HEK293 (cell line): Measurements from ENCODE around the gene PASK.

Source experiments
- CTCF ChIA-PET: fragments of 350-600 bp; formaldehyde crosslinking; extraction: SDS; loops from one replicate; lab custom pipeline; 2021; ENCODE audit warnings: antibody characterized with exemption; lab: Yijun Ruan, JAX
- POLR2A ChIA-PET: fragments of 300-600 bp; formaldehyde crosslinking; extraction: SDS; loops from one replicate; lab custom pipeline; 2020; ENCODE audit warnings: antibody characterized with exemption, inconsistent platforms; lab: Yijun Ruan, JAX
- H3K27ac ChIP-seq: fragments of 200-500 bp; sonication (Bioruptor generic); 2 replicates; pipeline ENCODE4 v1.5.1; 2014; ENCODE audit warnings: low read depth, low read length, control low read depth, inconsistent platforms; ENCODE audit errors: extremely low read depth
- H3K36me3 ChIP-seq, 2 experiments: fragments of 200-500 bp in 1 of 2; sonication (Bioruptor generic) in 1 of 2; 1 replicate in 1 of 2; 2 replicates in 1 of 2; pipeline ENCODE4 v1.5.1; 2014 to 2017; ENCODE audit warnings: inconsistent platforms in 2 of 2, low read length in 2 of 2; ENCODE audit not compliant: control insufficient read depth in 2 of 2, insufficient read depth in 1 of 2
- H3K4me1 ChIP-seq: fragments of 200-500 bp; sonication (Bioruptor generic); 2 replicates; pipeline ENCODE4 v1.5.1; 2014; ENCODE audit warnings: mild to moderate bottlenecking, low read length, inconsistent platforms; ENCODE audit not compliant: control insufficient read depth, insufficient read depth
- H3K4me3 ChIP-seq: 2 replicates; pipeline ENCODE4 v1.5.1; 2011; ENCODE audit warnings: low read depth, mild to moderate bottlenecking, control low read depth, low read length, moderate library complexity
- H3K9me3 ChIP-seq: fragments of 200-500 bp; sonication (Bioruptor generic); 2 replicates; pipeline ENCODE4 v1.5.1; 2014; ENCODE audit warnings: low read depth, low read length, inconsistent platforms; ENCODE audit not compliant: control insufficient read depth, insufficient read depth
- FEZF1 ChIP-seq: fragments of 450-650 bp; formaldehyde crosslinking; IDR thresholded peaks from 2 replicates; pipeline ENCODE4 v1.5.1; 2016; ENCODE audit warnings: missing biosample characterization, missing genetic modification characterization
- KLF1 ChIP-seq: fragments of 450-650 bp; formaldehyde crosslinking; IDR thresholded peaks from 2 replicates; pipeline ENCODE4 v1.5.1; 2016; ENCODE audit warnings: missing biosample characterization, missing genetic modification characterization
- KLF7 ChIP-seq: fragments of 450-650 bp; formaldehyde crosslinking; IDR thresholded peaks from 2 replicates; pipeline ENCODE4 v1.5.1; 2016; ENCODE audit warnings: missing biosample characterization, missing genetic modification characterization, borderline replicate concordance
- KLF8 ChIP-seq: fragments of 450-650 bp; formaldehyde crosslinking; IDR thresholded peaks from 2 replicates; pipeline ENCODE4 v1.5.1; 2016; ENCODE audit warnings: missing biosample characterization, missing genetic modification characterization
- OSR2 ChIP-seq: fragments of 450-650 bp; formaldehyde crosslinking; IDR thresholded peaks from 2 replicates; pipeline ENCODE4 v1.5.1; 2016; ENCODE audit warnings: missing biosample characterization, missing genetic modification characterization
- SCRT1 ChIP-seq: fragments of 450-650 bp; formaldehyde crosslinking; IDR thresholded peaks from 2 replicates; pipeline ENCODE4 v1.5.1; 2016; ENCODE audit warnings: missing biosample characterization, missing genetic modification characterization, borderline replicate concordance
- YY2 ChIP-seq: fragments of 450-650 bp; formaldehyde crosslinking; IDR thresholded peaks from 2 replicates; pipeline ENCODE4 v1.5.1; 2016; ENCODE audit warnings: missing biosample characterization, missing genetic modification characterization
- ZBTB8A ChIP-seq: fragments of 450-650 bp; formaldehyde crosslinking; IDR thresholded peaks from 2 replicates; pipeline ENCODE4 v1.5.1; 2016; ENCODE audit warnings: missing biosample characterization, missing genetic modification characterization
- ZFP37 ChIP-seq: fragments of 450-650 bp; formaldehyde crosslinking; IDR thresholded peaks from 2 replicates; pipeline ENCODE4 v1.5.1; 2016; ENCODE audit warnings: missing biosample characterization, missing genetic modification characterization
- ZFP69B ChIP-seq: fragments of 450-650 bp; formaldehyde crosslinking; IDR thresholded peaks from 2 replicates; pipeline ENCODE4 v1.5.1; 2016; ENCODE audit warnings: missing biosample characterization, missing genetic modification characterization
- ZNF121 ChIP-seq: fragments of 450-650 bp; formaldehyde crosslinking; IDR thresholded peaks from 2 replicates; pipeline ENCODE4 v1.5.1; 2016; ENCODE audit warnings: missing biosample characterization, missing genetic modification characterization
- ZNF133 ChIP-seq: fragments of 450-650 bp; formaldehyde crosslinking; IDR thresholded peaks from 2 replicates; pipeline ENCODE4 v1.5.1; 2016; ENCODE audit warnings: missing biosample characterization, missing genetic modification characterization
- ZNF184 ChIP-seq: fragments of 450-650 bp; IDR thresholded peaks from 2 replicates; pipeline ENCODE4 v1.5.1; 2018; ENCODE audit warnings: missing biosample characterization, mild to moderate bottlenecking, missing genetic modification characterization
- ZNF19 ChIP-seq: fragments of 450-650 bp; formaldehyde crosslinking; IDR thresholded peaks from 2 replicates; pipeline ENCODE4; 2016; ENCODE audit warnings: missing biosample characterization, missing genetic modification characterization, low read depth
- ZNF221 ChIP-seq: fragments of 450-650 bp; formaldehyde crosslinking; IDR thresholded peaks from 2 replicates; pipeline ENCODE4 v1.5.1; 2017; ENCODE audit warnings: missing biosample characterization, missing genetic modification characterization, borderline replicate concordance
- ZNF239 ChIP-seq: fragments of 450-650 bp; formaldehyde crosslinking; IDR thresholded peaks from 2 replicates; pipeline ENCODE4 v1.5.1; 2016; ENCODE audit warnings: missing biosample characterization, missing genetic modification characterization
- ZNF274 ChIP-seq, 2 experiments: fragments of 200-500 bp in 1 of 2; fragments of 450-650 bp in 1 of 2; sonication (Bioruptor generic) in 1 of 2; formaldehyde crosslinking in 1 of 2; IDR thresholded peaks; 2 replicates each; pipeline versions ENCODE4 v1.5.1 to v1.6.1; 2014 to 2016; ENCODE audit warnings: borderline replicate concordance in 1 of 2, inconsistent platforms in 1 of 2, low read length in 1 of 2, missing biosample characterization in 1 of 2, missing genetic modification characterization in 1 of 2
- ZNF521 ChIP-seq: fragments of 450-650 bp; formaldehyde crosslinking; IDR thresholded peaks from 2 replicates; pipeline ENCODE4 v1.5.1; 2017; ENCODE audit warnings: missing biosample characterization, mild to moderate bottlenecking, missing genetic modification characterization
- ZNF624 ChIP-seq: fragments of 450-650 bp; formaldehyde crosslinking; IDR thresholded peaks from 2 replicates; pipeline ENCODE4 v1.5.1; 2017; ENCODE audit warnings: missing biosample characterization, missing genetic modification characterization
- ZNF626 ChIP-seq: fragments of 450-650 bp; sonication (Bioruptor Pico); formaldehyde crosslinking; IDR thresholded peaks from 2 replicates; pipeline ENCODE4 v1.5.1; 2018; ENCODE audit warnings: missing biosample characterization, missing genetic modification characterization, inconsistent platforms
- ZNF670 ChIP-seq: fragments of 450-650 bp; formaldehyde crosslinking; IDR thresholded peaks from 2 replicates; pipeline ENCODE4 v1.5.1; 2016; ENCODE audit warnings: missing biosample characterization, missing genetic modification characterization, low read depth
- ZNF785 ChIP-seq: fragments of 450-650 bp; formaldehyde crosslinking; IDR thresholded peaks from 2 replicates; pipeline ENCODE4 v1.5.1; 2016; ENCODE audit warnings: missing biosample characterization, missing genetic modification characterization
- TF ChIP-seq, protein P1 (sequence below): fragments of 450-650 bp; formaldehyde crosslinking; IDR thresholded peaks from 2 replicates; pipeline ENCODE4 v1.5.1; 2016; ENCODE audit warnings: missing biosample characterization, missing genetic modification characterization
- TF ChIP-seq, protein P2 (sequence below): fragments of 450-650 bp; formaldehyde crosslinking; IDR thresholded peaks from 2 replicates; pipeline ENCODE4 v1.5.1; 2016; ENCODE audit warnings: missing biosample characterization, missing genetic modification characterization
- TF ChIP-seq, protein P3 (sequence below): fragments of 450-650 bp; formaldehyde crosslinking; IDR thresholded peaks from 2 replicates; pipeline ENCODE4 v1.5.1; 2016; ENCODE audit warnings: missing biosample characterization, missing genetic modification characterization

PASK gene

DNA sequence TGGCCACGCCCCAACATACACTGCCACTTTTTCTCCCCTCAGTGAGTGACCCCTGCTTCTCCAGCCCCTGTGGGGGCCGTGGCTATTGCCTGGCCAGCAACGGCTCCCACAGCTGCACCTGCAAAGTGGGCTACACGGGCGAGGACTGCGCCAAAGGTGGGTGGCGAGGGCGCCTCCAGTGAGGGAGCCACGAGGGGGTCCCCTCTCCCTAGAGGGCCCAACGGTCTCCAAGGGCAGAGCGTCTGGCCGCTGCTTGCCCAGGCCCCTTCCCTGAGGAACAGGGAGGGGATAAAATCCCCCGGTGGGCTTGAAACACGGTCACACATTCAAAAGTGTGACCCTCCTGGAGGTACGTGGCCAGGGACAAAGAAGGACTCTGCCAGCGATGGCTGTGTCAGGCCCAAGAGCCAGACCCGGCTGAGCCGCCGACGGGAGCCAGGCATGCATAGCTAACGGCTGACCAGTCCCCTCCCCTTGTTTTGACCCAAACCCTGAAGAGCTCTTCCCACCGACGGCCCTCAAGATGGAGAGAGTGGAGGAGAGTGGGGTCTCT lies 84.4 kb downstream of the PASK start:
- no peak overlapping the region for H3K27ac ChIP-seq
- TF ChIP-seq KLF7 (tag by site-specific recombination) (no peak), ZNF624 (tag by site-specific recombination) (no peak), SCRT1 (tag by site-specific recombination) (no peak), ZNF184 (tag by site-specific recombination) (no peak), ZNF626 (tag by site-specific recombination) (no peak), ZNF670 (tag by site-specific recombination) (no peak), ZNF239 (tag by site-specific recombination) (no peak), FEZF1 (tag by site-specific recombination) (no peak), ZNF133 (no peak), ZFP37 (tag by site-specific recombination) (no peak), ZNF221 (tag by site-specific recombination) (no peak), YY2 (no peak), ZNF521 (no peak), ZNF19 (no peak), OSR2 (tag by site-specific recombination) (no peak), ZNF785 (tag by site-specific recombination) (no peak), ZBTB8A (tag by site-specific recombination) (no peak)
- TF ChIP-seq, protein P1, sequence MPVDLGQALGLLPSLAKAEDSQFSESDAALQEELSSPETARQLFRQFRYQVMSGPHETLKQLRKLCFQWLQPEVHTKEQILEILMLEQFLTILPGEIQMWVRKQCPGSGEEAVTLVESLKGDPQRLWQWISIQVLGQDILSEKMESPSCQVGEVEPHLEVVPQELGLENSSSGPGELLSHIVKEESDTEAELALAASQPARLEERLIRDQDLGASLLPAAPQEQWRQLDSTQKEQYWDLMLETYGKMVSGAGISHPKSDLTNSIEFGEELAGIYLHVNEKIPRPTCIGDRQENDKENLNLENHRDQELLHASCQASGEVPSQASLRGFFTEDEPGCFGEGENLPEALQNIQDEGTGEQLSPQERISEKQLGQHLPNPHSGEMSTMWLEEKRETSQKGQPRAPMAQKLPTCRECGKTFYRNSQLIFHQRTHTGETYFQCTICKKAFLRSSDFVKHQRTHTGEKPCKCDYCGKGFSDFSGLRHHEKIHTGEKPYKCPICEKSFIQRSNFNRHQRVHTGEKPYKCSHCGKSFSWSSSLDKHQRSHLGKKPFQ (tag by site-specific recombination), result no peak
- TF ChIP-seq, protein P2, sequence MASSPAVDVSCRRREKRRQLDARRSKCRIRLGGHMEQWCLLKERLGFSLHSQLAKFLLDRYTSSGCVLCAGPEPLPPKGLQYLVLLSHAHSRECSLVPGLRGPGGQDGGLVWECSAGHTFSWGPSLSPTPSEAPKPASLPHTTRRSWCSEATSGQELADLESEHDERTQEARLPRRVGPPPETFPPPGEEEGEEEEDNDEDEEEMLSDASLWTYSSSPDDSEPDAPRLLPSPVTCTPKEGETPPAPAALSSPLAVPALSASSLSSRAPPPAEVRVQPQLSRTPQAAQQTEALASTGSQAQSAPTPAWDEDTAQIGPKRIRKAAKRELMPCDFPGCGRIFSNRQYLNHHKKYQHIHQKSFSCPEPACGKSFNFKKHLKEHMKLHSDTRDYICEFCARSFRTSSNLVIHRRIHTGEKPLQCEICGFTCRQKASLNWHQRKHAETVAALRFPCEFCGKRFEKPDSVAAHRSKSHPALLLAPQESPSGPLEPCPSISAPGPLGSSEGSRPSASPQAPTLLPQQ (tag by site-specific recombination), result no peak
- TF ChIP-seq, protein P3, sequence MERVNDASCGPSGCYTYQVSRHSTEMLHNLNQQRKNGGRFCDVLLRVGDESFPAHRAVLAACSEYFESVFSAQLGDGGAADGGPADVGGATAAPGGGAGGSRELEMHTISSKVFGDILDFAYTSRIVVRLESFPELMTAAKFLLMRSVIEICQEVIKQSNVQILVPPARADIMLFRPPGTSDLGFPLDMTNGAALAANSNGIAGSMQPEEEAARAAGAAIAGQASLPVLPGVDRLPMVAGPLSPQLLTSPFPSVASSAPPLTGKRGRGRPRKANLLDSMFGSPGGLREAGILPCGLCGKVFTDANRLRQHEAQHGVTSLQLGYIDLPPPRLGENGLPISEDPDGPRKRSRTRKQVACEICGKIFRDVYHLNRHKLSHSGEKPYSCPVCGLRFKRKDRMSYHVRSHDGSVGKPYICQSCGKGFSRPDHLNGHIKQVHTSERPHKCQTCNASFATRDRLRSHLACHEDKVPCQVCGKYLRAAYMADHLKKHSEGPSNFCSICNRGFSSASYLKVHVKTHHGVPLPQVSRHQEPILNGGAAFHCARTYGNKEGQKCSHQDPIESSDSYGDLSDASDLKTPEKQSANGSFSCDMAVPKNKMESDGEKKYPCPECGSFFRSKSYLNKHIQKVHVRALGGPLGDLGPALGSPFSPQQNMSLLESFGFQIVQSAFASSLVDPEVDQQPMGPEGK, result no peak
- CTCF ChIA-PET, result interaction anchor here (0.8 kb wide), 1 partner anchor 60 kb away, joined by 3 read pairs; no protein-coding TSS in a partner anchor

DNA sequence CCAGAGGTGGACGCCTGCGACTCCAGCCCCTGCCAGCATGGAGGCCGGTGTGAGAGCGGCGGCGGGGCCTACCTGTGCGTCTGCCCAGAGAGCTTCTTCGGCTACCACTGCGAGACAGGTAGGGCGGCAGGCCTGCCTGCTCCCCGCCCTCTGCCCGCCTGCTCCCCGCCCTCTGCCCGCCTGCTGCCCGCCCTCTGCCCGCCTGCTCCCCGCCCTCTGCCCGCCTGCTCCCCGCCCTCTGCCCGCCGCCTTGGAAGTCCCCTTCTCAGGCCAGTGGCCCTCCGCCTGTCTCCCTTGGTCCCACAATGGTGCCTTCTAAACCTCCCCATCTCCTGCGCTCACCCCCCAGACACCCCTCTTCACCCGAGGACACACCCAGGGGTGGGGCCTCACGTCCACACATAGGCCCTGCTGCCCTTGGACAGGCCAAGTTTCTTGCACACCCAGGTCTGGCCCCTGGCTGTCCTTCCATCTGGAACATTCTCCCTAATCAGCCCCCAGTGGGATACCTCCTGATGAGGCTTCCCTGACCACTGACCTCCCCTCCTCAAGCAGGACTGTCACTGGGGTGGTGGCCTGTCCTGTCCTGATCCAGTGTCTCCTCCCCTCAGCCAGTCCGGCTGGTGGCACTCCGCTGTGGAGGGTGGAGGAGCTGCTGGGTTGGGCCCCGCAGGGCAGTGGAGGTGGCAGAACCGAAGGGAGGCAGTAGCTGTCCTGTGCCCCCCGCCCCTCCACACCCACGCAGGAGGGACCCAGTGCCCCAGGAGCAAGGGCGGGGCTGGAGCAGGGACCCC lies 85.1 kb downstream of the PASK start:
- Histone ChIP-seq H3K36me3 (no peaks in the 10 kb centered on the region), H3K4me3 (no peak overlapping the region), H3K9me3 (no peaks in the 10 kb centered on the region), H3K27ac (no peak overlapping the region), H3K4me1 (no peaks in the 10 kb centered on the region)
- ChIA-PET CTCF (interaction anchor here (1.0 kb wide), 1 partner anchor 14 kb away, joined by 4 read pairs; no protein-coding TSS in a partner anchor), POLR2A (no interaction called here)
- 0 out of 2 replicates have a peak, but pooled peaks have one; percentile 53 for TF ChIP-seq KLF8 (tag by site-specific recombination)
- TF ChIP-seq ZNF274 (IDR thresholded peaks at IDR 0.05; ENCODE audit: low read length), result no peak
- TF ChIP-seq ZNF274 (tag by site-specific recombination; IDR thresholded peaks at IDR 0.05; ENCODE audit: borderline replicate concordance), result no peak
- TF ChIP-seq ZFP69B (tag by site-specific recombination), result no peak
- peak; percentile 67 for TF ChIP-seq KLF1 (tag by site-specific recombination)
- TF ChIP-seq ZNF121 (tag by site-specific recombination), result no peak

More for the DNA sequence above, 84.4 kb downstream of the PASK start:
- POLR2A ChIA-PET, result no interaction called here
- no peaks in the 10 kb centered on the region for H3K36me3 ChIP-seq
- H3K9me3 ChIP-seq, result no peaks in the 10 kb centered on the region
- no peaks in the 10 kb centered on the region for H3K4me1 ChIP-seq
- no peak overlapping the region for H3K4me3 ChIP-seq
